ENCODE results near the gene SPAG7.

SPAG7 gene

GRCh38 chr17:4955091-4955490, 12.5 kb downstream of the SPAG7 start:
- H3K27ac ChIP-seq, result no peak overlapping the region
- H3K4me3 ChIP-seq, result no peak overlapping the region

DNA sequence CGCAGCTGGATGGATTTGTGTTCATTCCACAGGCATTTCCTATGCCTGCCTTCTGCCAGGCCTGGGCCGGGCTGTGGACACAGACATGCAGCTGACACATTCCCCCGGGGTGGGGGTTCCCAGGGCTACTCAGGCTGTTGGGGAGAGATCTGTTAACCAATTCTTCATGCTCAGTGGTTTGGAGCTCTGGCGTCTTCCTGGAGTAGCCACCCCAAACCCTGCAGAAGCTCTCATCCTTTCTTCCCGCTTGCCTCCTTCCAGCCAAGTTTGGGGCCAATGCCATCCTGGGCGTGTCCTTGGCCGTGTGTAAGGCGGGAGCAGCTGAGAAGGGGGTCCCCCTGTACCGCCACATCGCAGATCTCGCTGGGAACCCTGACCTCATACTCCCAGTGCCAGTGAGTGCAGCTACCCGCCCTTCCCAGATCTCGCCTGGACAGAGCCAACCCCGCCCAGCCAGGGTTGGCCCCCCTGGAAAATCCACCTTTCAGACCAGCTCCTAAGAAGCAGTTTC, 14.1 kb downstream of the SPAG7 start:
- Histone ChIP-seq H3K4me3 (no peak overlapping the region), H3K27ac (peak overlapping the region in 14 of 21 experiments; percentile 1 to 67 (median 44))

DNA sequence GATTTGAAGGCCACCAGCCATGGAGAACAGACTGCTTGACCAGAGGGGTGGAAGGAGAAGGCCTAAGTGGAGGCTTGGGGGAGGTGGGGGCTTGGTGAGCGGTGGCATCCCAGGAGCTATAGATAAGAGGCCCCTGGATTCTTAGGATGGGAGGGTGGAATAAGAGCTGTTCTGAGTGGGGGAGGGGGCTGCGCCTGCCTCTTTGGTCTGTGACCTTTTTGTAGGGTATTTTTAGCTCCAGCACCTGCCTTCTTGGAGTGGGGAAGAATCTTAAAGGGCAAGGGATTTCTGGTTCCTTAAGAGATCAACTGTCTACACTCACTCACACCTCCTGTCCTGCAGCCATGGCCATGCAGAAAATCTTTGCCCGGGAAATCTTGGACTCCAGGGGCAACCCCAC, 16.1 kb downstream of the SPAG7 start:
- no peak overlapping the region for H3K4me3 ChIP-seq
- H3K27ac ChIP-seq, result no peak overlapping the region

DNA sequence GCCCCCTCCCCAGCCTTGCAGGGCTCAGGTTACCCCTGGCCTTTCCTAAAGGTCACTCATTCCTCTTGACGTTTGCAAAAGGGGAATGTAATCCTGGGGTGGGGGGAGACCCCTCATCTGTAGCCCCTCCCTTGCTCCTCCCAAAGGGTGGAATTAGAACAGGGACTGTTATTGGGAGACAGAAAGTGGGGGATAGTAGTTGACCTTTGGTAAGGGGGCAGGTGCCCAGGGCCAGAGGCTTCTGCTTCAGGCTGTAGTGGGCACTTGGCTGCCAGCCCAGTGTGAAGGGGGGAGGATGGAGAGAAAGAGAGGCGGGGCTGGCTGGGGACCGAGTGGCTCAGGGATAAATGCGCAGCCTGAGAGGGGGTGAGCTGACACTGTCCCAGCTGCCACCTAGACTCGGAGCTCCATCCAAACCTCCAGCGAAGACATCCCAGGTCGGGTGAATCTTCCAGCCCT, 16.8 kb downstream of the SPAG7 start, which contains the start of gene ENO3:
TSS of gene ENO3 (plus strand) at position 374 of the 459 bp plus-strand sequence. CDS start 711 bp downstream, outside the sequence.
- Histone ChIP-seq H3K27ac (peak within 1 kb of the TSS; percentile 78 to 100 (median 99)), H3K4me3 (peak within 1 kb of the TSS; percentile 91 to 100 (median 99))

GRCh38 chr17:4950075-4950745, 17.4 kb downstream of the SPAG7 start:
- H3K27ac ChIP-seq, result peak overlapping the region; percentile 78 to 100 (median 99)

DNA sequence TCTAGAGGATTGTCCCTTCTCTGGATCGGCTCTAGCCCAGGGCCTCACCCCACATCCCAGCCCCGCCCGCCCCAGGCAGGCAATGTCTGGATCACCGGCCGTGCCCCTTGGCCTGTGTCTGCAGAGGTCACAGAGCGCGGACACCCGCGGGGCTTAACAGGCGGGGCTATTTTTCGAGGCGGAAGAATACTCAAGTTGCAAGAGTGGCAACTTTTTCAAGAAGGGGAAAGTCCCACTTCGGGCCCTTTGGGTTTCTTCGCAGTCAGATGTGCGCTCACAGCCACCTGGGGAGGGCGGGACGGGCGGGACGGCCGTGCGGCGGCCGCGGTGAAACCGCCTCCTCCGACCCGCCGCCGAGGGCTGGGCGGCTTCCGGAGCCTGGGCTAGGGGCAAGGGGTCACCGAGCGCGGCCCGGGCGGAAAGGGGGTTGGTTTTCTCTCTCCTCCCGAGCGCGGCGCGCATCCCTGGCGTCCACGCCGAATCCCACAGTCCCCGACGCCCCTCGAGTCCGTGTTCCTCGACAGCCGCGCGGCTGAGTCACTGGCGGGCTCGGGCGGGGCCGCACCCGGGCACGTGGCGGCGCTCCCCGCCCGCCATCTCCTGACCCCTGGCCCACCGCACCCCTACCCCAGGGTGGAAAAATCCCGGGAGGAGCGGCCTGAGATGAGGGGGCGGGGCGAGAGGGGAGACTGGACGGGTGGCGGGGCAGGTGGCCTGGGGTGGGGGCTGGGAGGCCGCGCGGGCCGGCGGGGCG, 18.1 kb downstream of the SPAG7 start:
- H3K4me3 ChIP-seq, result peak overlapping the region; percentile 91 to 100 (median 99)

More at GRCh38 chr17:4950075-4950745, 17.4 kb downstream of the SPAG7 start:
- peak overlapping the region; percentile 91 to 100 (median 99) for H3K4me3 ChIP-seq

DNA sequence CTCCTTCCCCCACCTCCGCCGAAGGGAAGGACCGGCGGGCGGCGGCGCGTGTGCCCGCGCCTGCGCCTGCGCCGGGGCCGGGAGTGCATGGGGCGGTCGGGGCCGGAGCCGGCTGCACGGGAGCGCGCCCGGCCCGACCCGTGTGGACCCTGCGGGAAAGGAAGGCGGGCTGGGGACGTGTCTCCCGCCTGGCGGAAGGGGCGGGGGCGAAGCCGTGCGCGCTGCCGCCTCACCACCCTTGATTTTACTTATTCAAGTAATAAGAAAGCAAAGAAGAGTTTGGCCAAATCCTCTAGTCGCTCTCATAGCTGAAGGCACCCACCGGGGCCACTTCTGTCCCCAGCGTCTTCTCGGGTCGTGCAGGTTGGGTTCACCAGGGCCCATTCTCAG, 18.7 kb downstream of the SPAG7 start:
- peak overlapping the region; percentile 78 to 100 (median 99) for H3K27ac ChIP-seq
- peak overlapping the region; percentile 91 to 100 (median 99) for H3K4me3 ChIP-seq

More for the DNA sequence above, 18.1 kb downstream of the SPAG7 start:
- peak overlapping the region; percentile 78 to 100 (median 99) for H3K27ac ChIP-seq

DNA sequence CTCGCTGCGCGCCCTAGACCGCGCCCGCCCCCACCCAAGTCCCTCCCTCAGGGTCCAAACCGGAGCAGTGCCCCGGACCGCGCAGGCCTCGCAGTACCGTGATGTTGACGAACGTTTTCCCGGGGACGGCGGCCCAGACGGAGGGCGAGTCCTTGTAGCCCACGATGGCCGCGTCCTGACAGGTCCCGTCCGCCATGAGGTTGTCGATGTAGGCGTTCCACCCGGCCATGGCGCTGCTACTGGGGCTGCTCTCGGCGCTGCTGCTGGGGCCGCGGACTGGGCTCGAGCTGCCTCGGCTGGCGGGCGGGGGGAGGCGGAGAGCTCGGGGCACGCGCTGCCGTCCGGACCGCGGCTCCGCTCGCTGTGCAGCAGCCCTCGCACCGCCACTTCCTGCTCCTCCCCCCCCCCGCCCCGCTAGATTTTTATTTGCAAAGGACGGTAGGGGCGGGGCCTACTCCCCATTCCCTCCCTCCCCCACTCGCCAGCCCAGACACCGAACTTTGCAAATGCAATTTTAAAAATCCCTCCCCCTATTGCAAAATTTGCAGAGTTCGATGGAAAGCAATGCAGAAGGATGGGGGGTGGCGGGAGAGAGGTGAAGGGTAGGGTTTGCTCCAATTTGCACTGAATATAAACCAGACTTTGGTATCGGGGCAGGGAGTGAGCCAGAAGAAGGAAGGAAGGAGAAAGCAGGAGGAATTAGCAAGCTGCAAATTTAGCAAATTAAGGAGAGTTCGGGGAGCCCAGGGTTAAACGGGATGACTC, 19.3 kb downstream of the SPAG7 start, which contains the start of gene PFN1:
TSS of gene PFN1 (minus strand) at position 365 of the 765 bp plus-strand sequence. CDS start at position 229, 136 bp downstream.
- Histone ChIP-seq H3K27ac (peak within 1 kb of the TSS; percentile 83 to 100 (median 99)), H3K4me3 (peak within 1 kb of the TSS; percentile 91 to 100 (median 99))

DNA sequence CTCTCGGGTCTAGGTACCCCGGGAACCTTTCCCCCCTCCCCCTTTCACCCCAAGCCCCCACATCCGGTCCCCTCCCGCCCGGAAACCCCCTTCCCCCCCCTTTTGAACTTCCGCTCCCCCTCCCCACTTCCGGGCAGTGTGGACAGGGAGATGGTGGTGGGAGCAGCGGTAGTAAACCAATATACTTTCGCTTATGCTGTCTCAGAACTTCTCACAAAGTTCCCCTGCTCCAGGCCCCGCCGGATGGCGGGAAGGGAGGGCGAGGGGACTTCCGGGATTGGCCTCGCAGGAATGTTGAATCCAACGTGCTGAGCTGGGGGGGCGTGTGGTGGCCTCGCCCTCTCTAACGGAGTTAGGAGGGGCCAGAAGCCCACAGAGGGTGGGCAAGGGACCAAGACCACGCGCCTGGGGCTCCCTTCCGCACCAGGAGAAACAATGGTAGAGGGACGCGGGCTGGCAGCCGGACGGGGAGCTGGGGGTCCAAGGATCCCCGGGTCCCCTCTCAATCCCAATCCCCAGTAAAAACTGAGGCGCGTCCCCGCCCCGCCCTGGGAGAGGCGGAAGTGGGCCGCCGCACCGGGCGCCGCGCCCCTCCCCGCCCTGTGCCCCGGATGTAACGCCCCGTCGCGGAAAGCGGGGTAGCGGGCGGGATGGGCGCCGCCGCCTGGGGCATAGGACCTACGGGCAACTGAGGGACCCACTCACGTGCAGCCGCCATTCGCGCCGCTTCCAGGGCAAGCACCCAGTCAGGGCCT, 20.0 kb downstream of the SPAG7 start:
- peak overlapping the region; percentile 83 to 100 (median 99) for H3K27ac ChIP-seq

GRCh38 chr17:4947010-4947410, 20.6 kb downstream of the SPAG7 start:
- H3K4me3 ChIP-seq, result peak overlapping the region; percentile 91 to 100 (median 99)
- H3K27ac ChIP-seq, result peak overlapping the region; percentile 83 to 100 (median 99)

More for the DNA sequence above, 20.0 kb downstream of the SPAG7 start:
- H3K4me3 ChIP-seq, result peak overlapping the region; percentile 91 to 100 (median 99)

- peak overlapping the region in 19 of 21 experiments; percentile 90 to 100 (median 99) for H3K27ac ChIP-seq
- H3K4me3 ChIP-seq, result peak overlapping the region; percentile 91 to 100 (median 99)
Observed at GRCh38 chr17:4946312-4946976, 21.2 kb downstream of the SPAG7 start.

GRCh38 chr17:4945944-4946280, 21.7 kb downstream of the SPAG7 start:
- H3K4me3 ChIP-seq, result peak overlapping the region; percentile 91 to 100 (median 99)
- H3K27ac ChIP-seq, result peak overlapping the region in 20 of 21 experiments; percentile 45 to 100 (median 98)

DNA sequence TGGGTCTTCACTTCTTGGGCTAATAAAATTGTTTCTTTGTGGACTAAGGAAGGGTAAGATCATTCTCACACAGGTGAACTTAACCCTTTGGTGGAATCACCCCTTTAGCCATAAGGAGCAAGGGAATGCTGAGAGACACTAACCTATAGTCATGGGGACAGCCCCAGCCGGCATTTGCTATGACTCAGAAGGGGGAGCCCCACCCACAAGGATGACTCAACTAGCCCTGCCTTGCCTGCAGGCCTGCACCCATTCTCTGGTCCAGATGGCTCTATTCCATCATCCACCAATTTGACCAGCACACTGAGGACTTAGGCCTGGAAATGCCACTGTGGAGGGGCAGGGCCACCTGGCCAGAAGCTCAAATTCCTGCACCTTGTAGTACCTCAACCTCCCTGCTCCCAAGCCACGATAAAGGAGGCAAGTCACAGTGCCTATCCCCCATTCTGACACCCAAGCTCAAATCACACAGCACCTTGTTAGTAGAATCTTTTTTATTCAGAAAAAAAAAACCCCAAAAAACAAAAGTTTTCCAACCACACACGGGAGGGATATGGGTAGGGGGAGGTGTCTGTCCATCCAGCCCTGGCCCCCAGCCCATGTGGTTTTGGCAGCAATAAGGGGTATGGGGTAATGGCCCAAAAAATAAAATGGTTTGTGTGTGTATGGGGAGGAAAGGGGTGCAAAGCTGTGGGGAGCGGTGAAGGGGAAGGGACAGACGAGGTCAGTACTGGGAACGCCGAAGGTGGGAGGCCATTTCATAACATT, 22.3 kb downstream of the SPAG7 start:
- peak overlapping the region in 6 of 7 experiments; percentile 91 to 100 (median 99) for H3K4me3 ChIP-seq
- peak overlapping the region in 20 of 21 experiments; percentile 45 to 100 (median 98) for H3K27ac ChIP-seq

- peak overlapping the region in 5 of 7 experiments; percentile 2 to 100 (median 99) for H3K4me3 ChIP-seq
Observed at GRCh38 chr17:4944554-4945175, 23.0 kb downstream of the SPAG7 start.

GRCh38 chr17:4944163-4944553, 23.5 kb downstream of the SPAG7 start:
- H3K4me3 ChIP-seq, result peak overlapping the region in 3 of 7 experiments; percentile 9 to 100 (median 99)
- peak overlapping the region in 20 of 21 experiments; percentile 7 to 100 (median 98) for H3K27ac ChIP-seq

More at GRCh38 chr17:4944554-4945175, 23.0 kb downstream of the SPAG7 start:
- peak overlapping the region in 20 of 21 experiments; percentile 7 to 100 (median 98) for H3K27ac ChIP-seq

- Histone ChIP-seq H3K4me3 (no peak overlapping the region), H3K27ac (peak overlapping the region in 11 of 21 experiments; percentile 7 to 100 (median 99))
Observed at GRCh38 chr17:4942760-4943508, 24.7 kb downstream of the SPAG7 start.
